MM.1S (cell line): Measurements from ENCODE around the gene TPBGL.

Experiments
- DNase-seq: peaks from one replicate; pipeline ENCODE4 v3.0.0-alpha.2; 2015
- H2AFZ ChIP-seq: fragments of 300-600 bp; sonication (generic); 2 replicates; pipeline ENCODE4 v1.6.0; 2016; ENCODE audit warnings: antibody characterized with exemption, low read length
- H3F3A ChIP-seq: fragments of 300-600 bp; sonication (generic); 2 replicates; pipeline ENCODE4 v1.6.1; 2016; ENCODE audit warnings: mild to moderate bottlenecking, antibody characterized with exemption, low read length, moderate library complexity, mixed read lengths; ENCODE audit not compliant: insufficient read depth
- H3K27ac ChIP-seq: fragments of 300-600 bp; sonication (generic); 2 replicates; pipeline ENCODE4 v1.5.1; 2016; ENCODE audit warnings: mild to moderate bottlenecking, low read length
- H3K27me3 ChIP-seq: fragments of 300-600 bp; sonication (generic); replicated peaks from 2 replicates; pipeline ENCODE4 v1.6.0; 2016; ENCODE audit warnings: low read length; ENCODE audit not compliant: insufficient read depth
- H3K36me3 ChIP-seq: fragments of 300-600 bp; sonication (generic); replicated peaks from 2 replicates; pipeline ENCODE4 v1.6.1; 2016; ENCODE audit warnings: mild to moderate bottlenecking, low read length, mixed read lengths; ENCODE audit not compliant: insufficient read depth
- H3K4me1 ChIP-seq: fragments of 300-600 bp; sonication (generic); 2 replicates; pipeline ENCODE4 v1.6.1; 2016; ENCODE audit warnings: low read length, mixed read lengths
- H3K4me2 ChIP-seq: fragments of 300-600 bp; sonication (generic); 2 replicates; pipeline ENCODE4 v1.6.0; 2016; ENCODE audit warnings: low read depth, low read length
- H3K4me3 ChIP-seq: fragments of 300-600 bp; sonication (generic); 2 replicates; pipeline ENCODE4 v1.5.1; 2016; ENCODE audit warnings: low read length, mixed read lengths
- H3K79me2 ChIP-seq: fragments of 300-600 bp; sonication (generic); 2 replicates; pipeline ENCODE4 v1.6.1; 2016; ENCODE audit warnings: mixed run types, low read length, mixed read lengths
- H3K9ac ChIP-seq: fragments of 300-600 bp; sonication (generic); 2 replicates; pipeline ENCODE4 v1.6.1; 2016; ENCODE audit warnings: low read length, mixed read lengths
- H3K9me2 ChIP-seq: fragments of 300-600 bp; sonication (generic); replicated peaks from 2 replicates; pipeline ENCODE4 v1.6.1; 2016; ENCODE audit warnings: mild to moderate bottlenecking, low read length, mixed read lengths; ENCODE audit not compliant: insufficient read depth
- H3K9me3 ChIP-seq: fragments of 300-600 bp; sonication (generic); replicated peaks from 2 replicates; pipeline ENCODE4 v1.6.1; 2016; ENCODE audit warnings: mild to moderate bottlenecking, low read length, mixed read lengths; ENCODE audit not compliant: insufficient read depth
- H4K20me1 ChIP-seq: fragments of 300-600 bp; sonication (generic); 2 replicates; pipeline ENCODE4 v1.6.1; 2016; ENCODE audit warnings: mild to moderate bottlenecking, low read length, moderate library complexity, mixed read lengths; ENCODE audit not compliant: insufficient read depth
- CTCF ChIP-seq: fragments of 300-600 bp; sonication (generic); IDR thresholded peaks from 2 replicates; pipeline ENCODE4 v1.5.1; 2016; ENCODE audit warnings: antibody characterized with exemption, low read length, mixed read lengths
- EZH2 ChIP-seq: fragments of 300-600 bp; sonication (generic); optimal IDR thresholded peaks from 2 replicates; pipeline ENCODE3; 2017; ENCODE audit warnings: low read depth, mild to moderate bottlenecking, antibody characterized with exemption, low read length, mixed read lengths
- EZH2phosphoT487 ChIP-seq: fragments of 300-600 bp; sonication (generic); IDR thresholded peaks from 2 replicates; pipeline ENCODE4 v1.6.1; 2018; ENCODE audit warnings: antibody characterized with exemption, low read length

Gene TPBGL

GRCh38 chr11:75281469-75282095 is 41.0 kb downstream of the TPBGL start:
- no peak for DNase-seq
- H4K20me1 ChIP-seq: no peaks in the 10 kb centered on the region
- no peak overlapping the region for H3K9ac ChIP-seq
- H3K36me3 ChIP-seq: no peaks in the 10 kb centered on the region
- no peak overlapping the region for H3K4me2 ChIP-seq
- peaks cover 9% of the 10 kb centered on the region; the same call in 1 of the 2 replicates for H3K27me3 ChIP-seq
- no peak overlapping the region for H3K4me3 ChIP-seq
- H3K4me1 ChIP-seq: no peaks in the 10 kb centered on the region
- H2AFZ ChIP-seq: no peak overlapping the region
- H3K9me3 ChIP-seq: no peaks in the 10 kb centered on the region
- TF ChIP-seq EZH2: no peak
- no peak for TF ChIP-seq EZH2phosphoT487
- TF ChIP-seq CTCF: no peak
- no peak overlapping the region for H3K27ac ChIP-seq
- H3F3A ChIP-seq: no peaks in the 10 kb centered on the region
- H3K79me2 ChIP-seq: no peaks in the 10 kb centered on the region
- no peaks in the 10 kb centered on the region for H3K9me2 ChIP-seq

- Histone ChIP-seq H3K4me1 (no peaks in the 10 kb centered on the region), H3K36me3 (no peaks in the 10 kb centered on the region), H3F3A (no peaks in the 10 kb centered on the region), H3K79me2 (no peaks in the 10 kb centered on the region), H3K9ac (no peak overlapping the region), H2AFZ (no peak overlapping the region), H3K27ac (no peak overlapping the region), H3K27me3 (peaks cover 7% of the 10 kb centered on the region; the same call in 1 of the 2 replicates), H3K4me2 (no peak overlapping the region), H3K9me2 (no peaks in the 10 kb centered on the region), H4K20me1 (no peaks in the 10 kb centered on the region), H3K9me3 (no peaks in the 10 kb centered on the region), H3K4me3 (no peak overlapping the region)
- TF ChIP-seq EZH2: no peak
- no peak for TF ChIP-seq EZH2phosphoT487
- TF ChIP-seq CTCF: no peak
- DNase-seq: no peak
These were observed 42.9 kb downstream of the TPBGL start for GRCh38 chr11:75283391-75283931.

GRCh38 chr11:75285776-75286360 is 45.3 kb downstream of the TPBGL start:
- Histone ChIP-seq H3K9me2 (no peaks in the 10 kb centered on the region), H3K9me3 (no peaks in the 10 kb centered on the region), H3K4me1 (no peaks in the 10 kb centered on the region), H3K4me3 (no peak overlapping the region), H3K9ac (no peak overlapping the region), H3K27me3 (peaks cover 5% of the 10 kb centered on the region; the same call in 1 of the 2 replicates), H3K27ac (no peak overlapping the region), H3K4me2 (no peak overlapping the region), H4K20me1 (no peaks in the 10 kb centered on the region), H3K79me2 (no peaks in the 10 kb centered on the region), H3F3A (no peaks in the 10 kb centered on the region), H2AFZ (no peak overlapping the region), H3K36me3 (no peaks in the 10 kb centered on the region)
- no peak for TF ChIP-seq EZH2
- TF ChIP-seq EZH2phosphoT487: no peak
- TF ChIP-seq CTCF: no peak
- DNase-seq: no peak
